ENCODE measurements around the gene ERGIC2.

The ERGIC2 gene

GRCh38 chr12:29374012-29374411 is 7.0 kb downstream of the ERGIC2 start:
- DNase-seq: no peak

- DNase-seq: no peak
Measured at GRCh38 chr12:29365091-29365490, 15.9 kb downstream of the ERGIC2 start.

- no peak for DNase-seq
Measured at GRCh38 chr12:29354954-29355353, 26.0 kb downstream of the ERGIC2 start.

- DNase-seq: peak; percentile 6 to 51
Measured at GRCh38 chr12:29350080-29350479, 30.9 kb downstream of the ERGIC2 start.

GRCh38 chr12:29346769-29347421 is 34.1 kb downstream of the ERGIC2 start:
- DNase-seq: no peak

GRCh38 chr12:29343022-29343799 is 37.8 kb downstream of the ERGIC2 start:
- DNase-seq: no peak

GRCh38 chr12:29337325-29337724 is 43.6 kb downstream of the ERGIC2 start:
- no peak for DNase-seq

- DNase-seq: no peak
Measured at GRCh38 chr12:29334937-29335336, 46.0 kb downstream of the ERGIC2 start.

- no peak for DNase-seq
Measured at GRCh38 chr12:29333178-29333577, 47.8 kb downstream of the ERGIC2 start.

- DNase-seq: no peak
Measured at GRCh38 chr12:29329411-29329810, 51.6 kb downstream of the ERGIC2 start.

- DNase-seq: no peak
Measured at GRCh38 chr12:29322157-29322556, 58.8 kb downstream of the ERGIC2 start.

GRCh38 chr12:29320295-29321085 is 60.5 kb downstream of the ERGIC2 start:
- DNase-seq: no peak

- DNase-seq: peak; percentile 68 to 75
Measured at GRCh38 chr12:29317556-29318363, 63.2 kb downstream of the ERGIC2 start.

GRCh38 chr12:29316752-29317151 is 64.2 kb downstream of the ERGIC2 start:
- no peak for DNase-seq

GRCh38 chr12:29314416-29314815 is 66.6 kb downstream of the ERGIC2 start:
- DNase-seq: no peak

- no peak for DNase-seq
Measured at GRCh38 chr12:29310899-29311298, 70.1 kb downstream of the ERGIC2 start.

- DNase-seq: peak in 1 of 2 experiments; percentile 4
Measured at GRCh38 chr12:29309320-29309902, 71.6 kb downstream of the ERGIC2 start.

GRCh38 chr12:29306682-29307081 is 74.3 kb downstream of the ERGIC2 start:
- DNase-seq: no peak

- no peak for DNase-seq
Measured at GRCh38 chr12:29306266-29306665, 74.7 kb downstream of the ERGIC2 start.

- DNase-seq: no peak
Measured at GRCh38 chr12:29304388-29304787, 76.6 kb downstream of the ERGIC2 start.

- DNase-seq: no peak
Measured at GRCh38 chr12:29301114-29301513, 79.9 kb downstream of the ERGIC2 start.

GRCh38 chr12:29299633-29300032 is 81.3 kb downstream of the ERGIC2 start:
- DNase-seq: no peak

All from SHP77 (cell line).